AG04449 (cell line): Measurements from ENCODE around the gene FAM20C.

Experiments
- CTCF ChIA-PET: fragments of 350-600 bp; formaldehyde crosslinking; extraction: SDS; loops from one replicate; lab custom pipeline; 2021; ENCODE audit warnings: antibody characterized with exemption; lab: Yijun Ruan, JAX
- POLR2A ChIA-PET: fragments of 400-600, 350-600 bp; formaldehyde crosslinking; extraction: SDS; loops from one replicate; lab custom pipeline; 2020; ENCODE audit warnings: antibody characterized with exemption, inconsistent platforms; lab: Yijun Ruan, JAX
- DNase-seq: peaks from one replicate; pipeline ENCODE4 v3.0.0-alpha.2; 2010; ENCODE audit warnings: low read depth, low spot score
- H3K4me3 ChIP-seq: 2 replicates; pipeline ENCODE4 v1.5.1; 2011; ENCODE audit warnings: low read depth, mild to moderate bottlenecking, control low read depth, low read length
- CTCF ChIP-seq: IDR thresholded peaks from one replicate; pipeline ENCODE4 v1.5.1; 2011; ENCODE audit warnings: mild to moderate bottlenecking, moderate library complexity, low read length, control low read depth, inconsistent platforms; ENCODE audit not compliant: insufficient read depth; ENCODE audit errors: missing control alignments

The FAM20C gene

GRCh38 chr7:304574-305409 lies 112.4 kb downstream of the FAM20C start:
- no peak for DNase-seq
- H3K4me3 ChIP-seq, result no peak overlapping the region
- POLR2A ChIA-PET, result no interaction called here
- CTCF ChIA-PET, result interaction anchor here (1.0 kb wide), 1 partner anchor 17 kb away, joined by 4 read pairs; no protein-coding TSS in a partner anchor
- TF ChIP-seq CTCF, result no peak

- POLR2A ChIA-PET, result no interaction called here
- no peak for TF ChIP-seq CTCF
- DNase-seq, result no peak
- CTCF ChIA-PET, result interaction anchor here (1.0 kb wide), 1 partner anchor 16 kb away, joined by 4 read pairs; no protein-coding TSS in a partner anchor
- no peak overlapping the region for H3K4me3 ChIP-seq
Observed at GRCh38 chr7:305410-306151, 113.2 kb downstream of the FAM20C start.

GRCh38 chr7:307970-308369 lies 115.6 kb downstream of the FAM20C start:
- POLR2A ChIA-PET, result no interaction called here
- no peak overlapping the region for H3K4me3 ChIP-seq
- CTCF ChIA-PET, result interaction anchor here (0.8 to 2.3 kb wide), 2 partner anchors 14 to 568 kb away, joined by 3 to 8 read pairs; partner anchors contain the start of gene GET4
- no peak for DNase-seq
- no peak for TF ChIP-seq CTCF

- ChIA-PET POLR2A (no interaction called here), CTCF (no interaction called here)
- no peak for DNase-seq
- no peak for TF ChIP-seq CTCF
- H3K4me3 ChIP-seq, result no peak overlapping the region
Observed at GRCh38 chr7:309586-310228, 117.3 kb downstream of the FAM20C start.
